Measurements from ENCODE around the gene ZNF718. TPM values are rescaled to one million over a fixed set of nuclear protein-coding genes. Genes with fewer than 3 reads are reported as not detected.
"Not testable (repeated sequence)": the region's sequence is repeated elsewhere in the genome, so short reads cannot be mapped to it uniquely, and the experiment has no call there.

ZNF718 gene
- total RNA-seq = 10 to 100 TPM; 13.0 to 14.0 TPM
- polyA plus RNA-seq = 1 to 10 TPM; 3.6 to 5.0 TPM

DNA sequence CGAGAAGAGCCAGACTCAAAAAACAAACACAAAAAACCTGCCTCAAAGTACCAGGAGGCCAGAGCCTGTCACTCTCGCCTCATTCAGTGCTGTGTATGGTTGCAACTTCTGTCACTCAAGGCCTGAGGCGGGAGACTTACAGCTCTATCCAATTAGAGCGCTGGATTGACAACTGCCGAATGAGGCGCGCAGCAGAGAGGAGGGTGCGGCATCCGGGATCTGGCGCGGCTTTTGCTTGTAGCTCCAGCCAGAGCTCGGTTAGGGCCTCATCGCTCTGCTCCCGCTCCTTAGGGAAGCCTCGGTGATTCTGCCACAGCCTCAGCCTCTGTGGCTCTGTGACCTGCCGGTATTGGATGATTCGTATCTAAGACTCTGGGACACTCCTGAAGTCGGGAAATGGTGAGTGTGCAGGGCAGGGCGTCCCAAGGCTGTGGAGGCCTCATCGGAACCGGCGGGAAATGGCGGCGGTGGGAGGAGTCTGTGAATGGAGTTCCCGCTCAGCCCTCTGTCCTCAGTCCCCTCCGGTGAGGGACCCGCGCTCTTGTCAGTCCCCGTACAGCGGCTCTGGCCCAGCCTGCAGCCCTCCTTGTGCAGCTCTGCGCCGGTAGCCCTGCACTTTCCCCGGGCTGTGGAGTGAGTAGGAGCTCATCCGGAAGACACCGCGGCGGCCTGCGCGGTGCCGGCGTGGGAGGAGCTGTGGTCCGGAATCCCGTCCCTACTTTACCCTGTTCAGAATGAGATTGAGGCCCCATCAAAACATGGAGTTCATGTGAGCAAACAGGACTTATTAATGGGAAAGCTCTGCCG, at the start of gene ZNF718:
ZNF718 (plus strand) TSS at position 227 of the 807 bp plus-strand sequence; CDS start at position 397, 170 bp downstream.
- peak; percentile 82 to 94 (median 91) for DNase-seq
- Mint-ChIP-seq H3K9me3 (peaks cover 4 to 91% (median 72%) of the 10 kb centered on the region in 8 donors), H3K4me1 (peaks cover 22 to 49% (median 40%) of the 10 kb centered on the region in 4 donors), H3K36me3 (peaks cover 41 to 51% of the 10 kb centered on the region in 2 donors), H3K4me3 (peak within 1 kb of the TSS; percentile 95 to 100 (median 98)), H3K27me3 (no peaks in the 10 kb centered on the region), H3K27ac (peak within 1 kb of the TSS; percentile 96 to 99 (median 97))
- H3K4me1 ChIP-seq (ENCODE audit: insufficient read depth, low read length) = peaks cover 38% of the 10 kb centered on the region
- intact Hi-C loops (cut with micrococcal nuclease) = loop anchor here (5.0 kb wide), 2 partner anchors 213 to 348 kb away; partner anchors contain the start of gene ZNF141
- CTCF ChIA-PET (ENCODE audit: partially characterized antibody) = interaction anchor here (1.4 to 1.8 kb wide), 3 partner anchors 8 to 72 kb away, joined by 4 to 8 read pairs (median 5); no protein-coding TSS in a partner anchor
- H3K27me3 ChIP-seq (ENCODE audit: insufficient read depth, low read length) = no peaks in the 10 kb centered on the region
- H3K4me3 ChIP-seq (ENCODE audit: low read length in 2 of 2) = peak within 1 kb of the TSS; percentile 71 to 87
- POLR2A ChIA-PET (ENCODE audit: partially characterized antibody) = interaction anchor here (0.7 to 2.2 kb wide), 15 partner anchors 9 to 550 kb away, joined by 3 to 20 read pairs (median 4); partner anchors contain the start of genes ATP5ME, MYL5, ZNF141 and ZNF595
- H3K36me3 ChIP-seq (ENCODE audit: insufficient read depth, low read length) = no peaks in the 10 kb centered on the region
- H3K27ac ChIP-seq (ENCODE audit: low read depth, low read length) = peak within 1 kb of the TSS; percentile 69
- peaks cover 4 to 8% of the 10 kb centered on the region in 2 donors for H3K9me3 ChIP-seq (ENCODE audit: control insufficient read depth in 1 of 2, low read length in 2 of 2)

- H3K4me1 Mint-ChIP-seq = no peaks in the 10 kb centered on the region
- Histone ChIP-seq H3K4me1 (ENCODE audit: insufficient read depth, low read length) (no peaks in the 10 kb centered on the region), H3K9me3 (ENCODE audit: control insufficient read depth in 1 of 2, low read length in 2 of 2) (peaks cover 5 to 40% of the 10 kb centered on the region in 2 donors), H3K27me3 (ENCODE audit: insufficient read depth, low read length) (no peaks in the 10 kb centered on the region), H3K27ac (ENCODE audit: low read depth, low read length) (no peak overlapping the region), H3K36me3 (ENCODE audit: insufficient read depth, low read length) (no peaks in the 10 kb centered on the region), H3K4me3 (ENCODE audit: low read length in 2 of 2) (no peak overlapping the region)
- no peak for DNase-seq
- no peaks in the 10 kb centered on the region for H3K27me3 Mint-ChIP-seq
- CTCF ChIA-PET (ENCODE audit: partially characterized antibody) = no interaction called here
- POLR2A ChIA-PET (ENCODE audit: partially characterized antibody) = no interaction called here
- peaks cover 49 to 55% of the 10 kb centered on the region in 2 donors for H3K36me3 Mint-ChIP-seq
- peaks cover 2 to 96% (median 78%) of the 10 kb centered on the region in 8 donors for H3K9me3 Mint-ChIP-seq
- H3K27ac Mint-ChIP-seq = peak overlapping the region in 1 of 7 donors; percentile 2
- no peak overlapping the region for H3K4me3 Mint-ChIP-seq
- intact Hi-C loops (cut with micrococcal nuclease) = no loop called here
Observed at GRCh38 chr4:85951-86350, 38.4 kb upstream of the ZNF718 start.

- H3K27me3 ChIP-seq (ENCODE audit: insufficient read depth, low read length); H3K4me3 ChIP-seq (ENCODE audit: low read length in 2 of 2); H3K4me3 Mint-ChIP-seq; H3K27ac ChIP-seq (ENCODE audit: low read depth, low read length); DNase-seq; intact Hi-C loops (cut with micrococcal nuclease); H3K27ac Mint-ChIP-seq; H3K4me1 ChIP-seq (ENCODE audit: insufficient read depth, low read length); H3K27me3 Mint-ChIP-seq; H3K36me3 ChIP-seq (ENCODE audit: insufficient read depth, low read length); POLR2A ChIA-PET (ENCODE audit: partially characterized antibody); CTCF ChIA-PET (ENCODE audit: partially characterized antibody); H3K4me1 Mint-ChIP-seq: not testable (repeated sequence)
- H3K9me3 Mint-ChIP-seq = peaks cover 2 to 96% (median 78%) of the 10 kb centered on the region in 8 donors
- peaks cover 5 to 43% of the 10 kb centered on the region in 2 donors for H3K9me3 ChIP-seq (ENCODE audit: control insufficient read depth in 1 of 2, low read length in 2 of 2)
- peaks cover 44 to 47% of the 10 kb centered on the region in 2 donors for H3K36me3 Mint-ChIP-seq
Observed at GRCh38 chr4:86559-87324, 37.6 kb upstream of the ZNF718 start.

- peaks cover 0 to 94% (median 74%) of the 10 kb centered on the region in 8 donors for H3K9me3 Mint-ChIP-seq
- Histone ChIP-seq H3K4me3 (ENCODE audit: low read length in 2 of 2) (no peak overlapping the region), H3K27ac (ENCODE audit: low read depth, low read length) (no peak overlapping the region), H3K36me3 (ENCODE audit: insufficient read depth, low read length) (no peaks in the 10 kb centered on the region), H3K9me3 (ENCODE audit: control insufficient read depth in 1 of 2, low read length in 2 of 2) (peaks cover 0 to 32% of the 10 kb centered on the region in 2 donors), H3K4me1 (ENCODE audit: insufficient read depth, low read length) (no peaks in the 10 kb centered on the region), H3K27me3 (ENCODE audit: insufficient read depth, low read length) (no peaks in the 10 kb centered on the region)
- H3K4me3 Mint-ChIP-seq = no peak overlapping the region
- no peaks in the 10 kb centered on the region for H3K4me1 Mint-ChIP-seq
- DNase-seq = no peak
- H3K27me3 Mint-ChIP-seq = peaks cover 0 to 2% of the 10 kb centered on the region in 2 donors
- ChIA-PET POLR2A (ENCODE audit: partially characterized antibody) (no interaction called here), CTCF (ENCODE audit: partially characterized antibody) (interaction anchor here (1.2 kb wide), 1 partner anchor 146 kb away, joined by 3 read pairs; no protein-coding TSS in a partner anchor)
- intact Hi-C loops (cut with micrococcal nuclease) = no loop called here
- no peak overlapping the region for H3K27ac Mint-ChIP-seq
- peaks cover 20 to 23% of the 10 kb centered on the region in 2 donors for H3K36me3 Mint-ChIP-seq
Observed at GRCh38 chr4:98386-98785, 25.9 kb upstream of the ZNF718 start.

DNA sequence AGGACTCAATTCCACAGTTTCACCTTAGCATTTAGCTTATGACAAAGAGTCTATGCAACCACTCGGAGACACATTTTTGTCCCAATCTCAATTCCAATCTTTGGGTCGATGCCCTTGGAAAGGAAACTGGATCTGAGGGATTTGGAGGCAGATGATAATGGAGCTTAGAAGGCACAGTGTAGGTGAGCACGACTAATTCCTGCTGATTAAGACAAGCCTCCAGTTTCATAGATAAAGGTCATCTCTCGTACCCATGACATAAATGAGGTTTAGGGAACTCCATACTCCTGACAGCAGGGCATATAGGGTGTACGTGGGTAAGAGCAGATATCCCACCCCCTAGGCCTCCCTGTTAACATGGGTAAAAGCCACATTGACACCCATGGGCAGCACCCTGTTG, 24.4 kb upstream of the ZNF718 start:
- Mint-ChIP-seq H3K4me1 (no peaks in the 10 kb centered on the region), H3K27ac (no peak overlapping the region), H3K4me3 (no peak overlapping the region), H3K36me3 (peaks cover 16% of the 10 kb centered on the region in 2 donors), H3K27me3 (peaks cover 2 to 3% of the 10 kb centered on the region in 2 donors), H3K9me3 (peaks cover 2 to 94% (median 67%) of the 10 kb centered on the region in 8 donors)
- Histone ChIP-seq H3K4me1 (ENCODE audit: insufficient read depth, low read length) (no peaks in the 10 kb centered on the region), H3K27me3 (ENCODE audit: insufficient read depth, low read length) (no peaks in the 10 kb centered on the region), H3K9me3 (ENCODE audit: control insufficient read depth in 1 of 2, low read length in 2 of 2) (peaks cover 0 to 24% of the 10 kb centered on the region in 2 donors), H3K27ac (ENCODE audit: low read depth, low read length) (no peak overlapping the region), H3K36me3 (ENCODE audit: insufficient read depth, low read length) (no peaks in the 10 kb centered on the region), H3K4me3 (ENCODE audit: low read length in 2 of 2) (no peak overlapping the region)
- ChIA-PET POLR2A (ENCODE audit: partially characterized antibody) (no interaction called here), CTCF (ENCODE audit: partially characterized antibody) (no interaction called here)
- DNase-seq = no peak
- intact Hi-C loops (cut with micrococcal nuclease) = no loop called here

GRCh38 chr4:107083-107443, 17.2 kb upstream of the ZNF718 start:
- DNase-seq = no peak
- H3K9me3 Mint-ChIP-seq = peaks cover 7 to 87% (median 73%) of the 10 kb centered on the region in 8 donors
- H3K4me3 Mint-ChIP-seq = no peak overlapping the region
- H3K27ac Mint-ChIP-seq = no peak overlapping the region
- H3K36me3 ChIP-seq (ENCODE audit: insufficient read depth, low read length) = no peaks in the 10 kb centered on the region
- peaks cover 0 to 2% (median under 1%) of the 10 kb centered on the region in 4 donors for H3K4me1 Mint-ChIP-seq
- H3K4me3 ChIP-seq (ENCODE audit: low read length in 2 of 2) = no peak overlapping the region
- no peaks in the 10 kb centered on the region for H3K4me1 ChIP-seq (ENCODE audit: insufficient read depth, low read length)
- POLR2A ChIA-PET (ENCODE audit: partially characterized antibody) = no interaction called here
- CTCF ChIA-PET (ENCODE audit: partially characterized antibody) = no interaction called here
- no peak overlapping the region for H3K27ac ChIP-seq (ENCODE audit: low read depth, low read length)
- H3K9me3 ChIP-seq (ENCODE audit: control insufficient read depth in 1 of 2, low read length in 2 of 2) = peaks cover 0 to 5% of the 10 kb centered on the region in 2 donors
- H3K36me3 Mint-ChIP-seq = peaks cover 27 to 38% of the 10 kb centered on the region in 2 donors
- peaks cover 40 to 42% of the 10 kb centered on the region in 2 donors for H3K27me3 Mint-ChIP-seq
- H3K27me3 ChIP-seq (ENCODE audit: insufficient read depth, low read length) = peaks cover 16% of the 10 kb centered on the region
- intact Hi-C loops (cut with micrococcal nuclease) = no loop called here
